ENCODE measurements around the gene RGPD5.
"Not testable (repeated sequence)": the region's sequence is repeated elsewhere in the genome, so short reads cannot be mapped to it uniquely, and the experiment has no call there.

DNA sequence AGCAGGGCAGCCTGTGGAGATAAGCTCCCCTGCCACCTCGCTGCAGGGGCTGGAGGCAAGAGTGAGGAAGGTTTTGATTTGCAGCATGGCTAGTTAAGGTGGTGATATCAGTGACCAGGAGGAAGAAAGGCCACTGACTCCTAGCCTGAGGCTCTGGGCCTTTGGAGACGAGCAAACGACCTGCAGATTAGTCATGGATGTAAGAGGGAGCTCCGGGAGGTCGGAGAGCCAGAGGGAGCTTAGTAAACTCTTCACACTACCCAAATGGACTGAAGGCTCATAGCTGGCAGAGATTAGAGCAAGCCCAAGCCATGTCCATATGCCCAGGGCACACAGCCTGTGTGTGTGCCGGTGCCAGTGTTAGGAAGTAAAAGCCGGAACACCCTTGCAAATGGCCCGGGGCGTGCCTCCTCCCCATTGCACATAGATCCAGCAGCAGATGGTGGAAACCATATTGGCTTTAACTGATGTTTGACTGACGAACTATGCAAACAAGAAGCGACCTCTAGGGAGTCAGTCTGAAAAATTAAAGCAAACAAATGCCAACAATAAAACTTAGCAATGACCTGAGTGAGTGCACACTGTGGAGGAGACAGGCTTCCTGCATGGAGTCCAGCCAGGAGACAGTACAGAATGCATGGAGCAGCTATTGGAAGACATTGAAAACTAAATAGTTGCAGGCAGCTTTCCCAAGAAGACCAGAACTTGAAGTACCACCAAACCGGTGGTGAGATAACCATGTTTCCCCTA is 2.4 kb upstream of the RGPD5 start:
- TF ChIP-seq, protein P1, sequence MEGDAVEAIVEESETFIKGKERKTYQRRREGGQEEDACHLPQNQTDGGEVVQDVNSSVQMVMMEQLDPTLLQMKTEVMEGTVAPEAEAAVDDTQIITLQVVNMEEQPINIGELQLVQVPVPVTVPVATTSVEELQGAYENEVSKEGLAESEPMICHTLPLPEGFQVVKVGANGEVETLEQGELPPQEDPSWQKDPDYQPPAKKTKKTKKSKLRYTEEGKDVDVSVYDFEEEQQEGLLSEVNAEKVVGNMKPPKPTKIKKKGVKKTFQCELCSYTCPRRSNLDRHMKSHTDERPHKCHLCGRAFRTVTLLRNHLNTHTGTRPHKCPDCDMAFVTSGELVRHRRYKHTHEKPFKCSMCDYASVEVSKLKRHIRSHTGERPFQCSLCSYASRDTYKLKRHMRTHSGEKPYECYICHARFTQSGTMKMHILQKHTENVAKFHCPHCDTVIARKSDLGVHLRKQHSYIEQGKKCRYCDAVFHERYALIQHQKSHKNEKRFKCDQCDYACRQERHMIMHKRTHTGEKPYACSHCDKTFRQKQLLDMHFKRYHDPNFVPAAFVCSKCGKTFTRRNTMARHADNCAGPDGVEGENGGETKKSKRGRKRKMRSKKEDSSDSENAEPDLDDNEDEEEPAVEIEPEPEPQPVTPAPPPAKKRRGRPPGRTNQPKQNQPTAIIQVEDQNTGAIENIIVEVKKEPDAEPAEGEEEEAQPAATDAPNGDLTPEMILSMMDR (IDR thresholded peaks at IDR 0.05; ENCODE audit: insufficient read depth, low read length): not testable (repeated sequence)
- TF ChIP-seq, protein P2, sequence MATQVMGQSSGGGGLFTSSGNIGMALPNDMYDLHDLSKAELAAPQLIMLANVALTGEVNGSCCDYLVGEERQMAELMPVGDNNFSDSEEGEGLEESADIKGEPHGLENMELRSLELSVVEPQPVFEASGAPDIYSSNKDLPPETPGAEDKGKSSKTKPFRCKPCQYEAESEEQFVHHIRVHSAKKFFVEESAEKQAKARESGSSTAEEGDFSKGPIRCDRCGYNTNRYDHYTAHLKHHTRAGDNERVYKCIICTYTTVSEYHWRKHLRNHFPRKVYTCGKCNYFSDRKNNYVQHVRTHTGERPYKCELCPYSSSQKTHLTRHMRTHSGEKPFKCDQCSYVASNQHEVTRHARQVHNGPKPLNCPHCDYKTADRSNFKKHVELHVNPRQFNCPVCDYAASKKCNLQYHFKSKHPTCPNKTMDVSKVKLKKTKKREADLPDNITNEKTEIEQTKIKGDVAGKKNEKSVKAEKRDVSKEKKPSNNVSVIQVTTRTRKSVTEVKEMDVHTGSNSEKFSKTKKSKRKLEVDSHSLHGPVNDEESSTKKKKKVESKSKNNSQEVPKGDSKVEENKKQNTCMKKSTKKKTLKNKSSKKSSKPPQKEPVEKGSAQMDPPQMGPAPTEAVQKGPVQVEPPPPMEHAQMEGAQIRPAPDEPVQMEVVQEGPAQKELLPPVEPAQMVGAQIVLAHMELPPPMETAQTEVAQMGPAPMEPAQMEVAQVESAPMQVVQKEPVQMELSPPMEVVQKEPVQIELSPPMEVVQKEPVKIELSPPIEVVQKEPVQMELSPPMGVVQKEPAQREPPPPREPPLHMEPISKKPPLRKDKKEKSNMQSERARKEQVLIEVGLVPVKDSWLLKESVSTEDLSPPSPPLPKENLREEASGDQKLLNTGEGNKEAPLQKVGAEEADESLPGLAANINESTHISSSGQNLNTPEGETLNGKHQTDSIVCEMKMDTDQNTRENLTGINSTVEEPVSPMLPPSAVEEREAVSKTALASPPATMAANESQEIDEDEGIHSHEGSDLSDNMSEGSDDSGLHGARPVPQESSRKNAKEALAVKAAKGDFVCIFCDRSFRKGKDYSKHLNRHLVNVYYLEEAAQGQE (IDR thresholded peaks at IDR 0.05; ENCODE audit: insufficient replicate concordance, low read depth): not testable (repeated sequence)
- not testable (repeated sequence) for TF ChIP-seq POLR2AphosphoS5 (IDR thresholded peaks at IDR 0.05; ENCODE audit: low read depth)

All from HL-60 (cell line).